ENCODE data around the gene TCF3.
"Not testable (repeated sequence)": the region's sequence is repeated elsewhere in the genome, so short reads cannot be mapped to it uniquely, and the experiment has no call there.

The TCF3 gene

DNA sequence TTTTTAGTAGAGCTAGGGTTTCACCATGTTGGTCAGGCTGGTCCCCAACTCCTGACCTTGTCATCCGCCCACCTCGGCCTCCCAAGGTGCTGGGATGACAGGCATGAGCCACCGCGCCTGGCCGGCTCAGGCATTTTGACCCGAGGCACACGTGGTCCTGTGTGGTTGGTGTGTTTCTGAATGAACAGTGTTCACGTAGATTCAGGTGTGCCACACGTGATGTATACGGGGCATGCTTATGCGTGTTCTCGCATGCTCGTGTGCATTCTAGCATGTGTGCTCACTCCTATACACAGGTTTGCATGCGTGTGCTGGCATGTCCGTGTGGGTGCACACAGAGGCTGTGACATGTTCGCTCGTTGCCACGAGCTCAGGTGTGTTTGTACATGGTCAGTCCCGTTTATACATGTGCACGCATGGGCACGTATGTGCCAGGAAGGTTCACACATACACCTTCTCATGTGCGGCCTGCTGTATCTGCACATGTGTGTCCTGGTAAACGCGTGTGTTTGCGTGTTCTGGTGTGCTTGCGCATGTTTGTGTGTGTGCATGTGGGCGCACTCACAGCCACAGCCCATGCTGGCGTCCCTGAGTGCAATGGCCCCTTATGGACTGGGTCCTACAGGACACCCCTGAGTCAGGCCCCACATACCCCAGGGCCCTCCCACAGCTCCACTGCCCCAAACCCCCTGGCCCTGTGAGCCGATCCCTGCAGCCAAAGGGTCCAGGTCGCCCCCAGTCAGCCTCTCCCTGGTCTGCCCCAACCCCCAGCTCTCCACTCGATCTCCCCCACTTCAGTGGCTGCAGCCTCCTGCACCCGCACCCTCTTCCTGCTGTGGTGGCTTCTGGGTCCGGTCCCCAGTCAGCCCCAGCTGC lies 20.6 kb upstream of the TCF3 start:
- no peak for DNase-seq (ENCODE audit: low spot score)

DNA sequence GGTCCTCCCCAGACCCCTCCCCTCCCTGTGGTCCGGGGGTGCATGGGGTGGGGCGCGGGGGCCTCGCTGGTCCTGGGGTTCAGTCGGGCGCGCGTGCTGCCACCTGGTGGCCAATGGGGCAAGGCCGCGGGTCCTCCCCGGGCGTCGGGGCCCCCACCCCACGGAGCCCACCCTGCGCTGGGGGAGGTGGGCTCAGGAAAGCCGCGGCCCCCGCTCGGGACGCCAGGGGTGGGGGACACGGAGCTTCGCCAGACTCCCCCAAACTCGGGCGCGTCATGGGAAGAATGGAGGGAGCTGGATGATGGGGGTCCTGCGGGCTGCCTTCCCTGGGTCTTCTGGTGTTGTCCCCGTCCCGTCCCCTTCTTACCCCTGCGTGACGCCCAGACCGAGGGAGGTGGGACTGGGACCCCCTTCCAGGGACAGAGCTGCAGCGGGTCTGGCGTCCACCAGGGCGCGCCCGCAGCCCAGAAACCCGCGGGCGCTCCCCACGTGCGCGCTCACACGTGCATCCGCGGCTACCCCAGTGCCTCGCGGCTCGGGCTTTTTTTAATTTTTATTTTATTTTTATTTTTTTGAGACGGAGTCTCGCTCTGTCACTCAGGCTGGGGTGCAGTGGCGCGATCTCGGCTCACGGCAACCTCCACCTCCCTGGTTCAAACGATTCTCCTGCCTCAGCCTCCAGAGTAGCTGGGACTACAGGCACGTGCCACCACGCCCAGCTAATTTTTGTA lies 19.8 kb upstream of the TCF3 start:
- DNase-seq (ENCODE audit: low spot score) = peak; percentile 50

DNA sequence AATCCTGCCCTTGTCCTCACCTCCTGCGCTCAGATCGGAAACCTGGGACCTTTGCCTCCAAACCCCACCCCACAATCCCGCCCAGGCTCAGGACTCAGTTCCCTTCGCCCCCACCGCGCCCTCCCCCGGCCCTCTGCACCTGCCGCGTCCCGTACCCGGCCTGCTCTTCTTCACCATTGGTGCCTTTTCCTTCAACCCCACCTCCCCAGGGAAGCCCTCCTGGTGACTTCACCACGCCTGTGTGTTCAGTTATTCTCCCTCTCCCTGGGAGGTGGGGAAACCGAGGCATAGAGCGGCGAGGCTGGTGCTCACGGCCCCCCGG lies 19.3 kb upstream of the TCF3 start:
- peak; percentile 32 for DNase-seq (ENCODE audit: low spot score)

DNA sequence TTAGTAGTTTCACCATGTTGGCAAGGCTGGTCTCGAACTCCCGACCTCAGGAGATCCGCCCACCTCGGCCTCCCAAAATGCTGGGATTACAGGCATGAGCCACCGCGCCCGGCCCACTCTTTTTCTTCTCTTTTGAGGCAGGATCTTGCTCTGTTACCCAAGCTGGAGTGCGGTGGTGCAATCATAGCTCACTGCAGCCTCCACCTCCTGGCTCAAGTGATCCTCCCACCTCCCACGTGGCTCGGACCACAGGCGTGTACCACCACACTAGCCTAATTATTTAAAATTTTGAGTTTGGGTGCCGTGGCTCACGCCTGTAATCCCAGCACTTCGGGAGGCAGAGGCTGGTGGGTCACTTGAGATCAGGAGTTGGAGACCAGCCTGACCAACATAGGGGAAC lies 18.3 kb upstream of the TCF3 start:
- not testable (repeated sequence) for DNase-seq (ENCODE audit: low spot score)

DNA sequence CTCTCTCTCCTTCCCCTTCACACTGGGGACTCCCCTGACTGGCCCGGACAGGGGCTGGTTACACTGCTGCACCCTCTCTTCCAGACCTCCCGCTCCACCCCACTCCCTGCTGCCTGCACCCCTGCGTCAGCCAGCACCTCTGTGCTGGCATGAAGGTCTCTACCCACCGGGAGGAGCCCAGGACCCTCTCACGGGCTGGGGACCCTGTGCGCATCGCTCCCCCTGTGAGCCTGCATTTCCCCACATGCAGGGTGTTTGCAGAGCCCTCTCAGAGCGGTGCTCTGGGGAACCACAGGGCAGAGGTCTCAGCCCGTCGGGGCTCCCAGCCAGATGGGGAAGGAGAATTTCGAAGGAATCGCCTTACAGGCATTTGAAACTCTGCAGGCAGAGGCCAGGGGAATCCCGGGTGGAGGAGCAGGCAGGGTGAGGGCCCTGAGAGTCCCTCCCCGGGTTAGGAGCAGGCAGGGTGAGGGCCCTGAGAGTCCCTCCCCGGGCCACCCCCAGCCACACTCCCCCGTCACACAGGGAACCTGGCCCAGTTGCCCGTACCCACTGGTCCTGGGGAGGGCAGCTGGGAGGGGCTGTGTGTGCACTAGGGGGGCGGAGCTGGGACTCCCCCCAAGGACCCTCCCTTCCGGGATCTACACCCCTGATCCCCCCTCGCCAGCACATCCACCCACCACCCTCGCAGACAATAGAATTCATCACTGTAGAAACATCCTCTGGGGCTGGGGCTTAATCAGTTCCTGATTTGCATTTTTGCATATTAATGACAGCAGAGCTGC lies 16.3 kb upstream of the TCF3 start:
- DNase-seq (ENCODE audit: low spot score) = no peak

DNA sequence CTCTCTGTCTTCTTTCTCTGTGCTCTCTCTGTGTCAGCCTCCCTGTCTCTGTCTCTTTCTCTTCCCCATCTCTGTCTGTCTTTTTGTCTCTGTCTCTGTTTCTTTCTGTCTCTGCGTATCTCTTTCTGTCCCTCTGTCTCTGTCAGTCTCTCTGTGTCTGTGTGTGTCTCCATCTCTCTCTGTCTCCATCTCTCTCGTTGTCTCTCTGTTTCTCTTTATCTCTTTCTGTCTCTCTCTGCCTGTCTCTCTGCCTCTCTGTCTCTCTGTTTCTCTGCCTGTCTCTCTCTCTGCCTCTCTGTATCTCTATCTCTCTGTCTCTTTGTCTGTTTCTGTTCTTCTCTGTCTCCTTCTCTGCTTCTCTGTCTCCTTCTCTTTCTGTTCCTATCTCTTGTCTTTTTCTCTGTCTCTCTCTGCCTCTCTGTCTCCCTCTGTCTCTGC lies 15.7 kb upstream of the TCF3 start:
- DNase-seq (ENCODE audit: low spot score) = no peak

DNA sequence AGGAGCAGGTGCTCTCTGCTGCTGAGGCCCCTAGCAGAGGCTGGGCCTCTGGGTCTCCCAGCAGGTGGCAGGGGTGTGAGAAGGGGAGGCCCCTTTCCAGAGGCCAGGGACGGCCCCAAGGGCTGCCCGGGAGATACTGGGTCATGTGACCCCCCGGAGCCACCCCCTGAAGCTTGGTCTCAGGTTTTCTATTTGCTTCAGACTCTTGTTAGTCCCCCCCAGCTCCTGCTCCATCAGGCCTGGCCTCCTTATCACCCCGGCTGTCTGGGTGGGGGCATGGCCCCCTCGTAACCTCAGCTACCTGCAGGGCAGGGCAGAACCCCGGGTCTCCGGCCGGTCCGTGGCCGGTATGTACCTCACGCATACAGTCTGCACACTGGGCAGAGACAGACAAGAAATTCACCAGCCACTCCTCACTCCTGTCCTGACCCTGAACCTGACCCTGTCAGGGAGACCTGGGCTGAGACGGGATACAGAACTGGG lies 13.2 kb upstream of the TCF3 start:
- no peak for DNase-seq (ENCODE audit: low spot score)

DNA sequence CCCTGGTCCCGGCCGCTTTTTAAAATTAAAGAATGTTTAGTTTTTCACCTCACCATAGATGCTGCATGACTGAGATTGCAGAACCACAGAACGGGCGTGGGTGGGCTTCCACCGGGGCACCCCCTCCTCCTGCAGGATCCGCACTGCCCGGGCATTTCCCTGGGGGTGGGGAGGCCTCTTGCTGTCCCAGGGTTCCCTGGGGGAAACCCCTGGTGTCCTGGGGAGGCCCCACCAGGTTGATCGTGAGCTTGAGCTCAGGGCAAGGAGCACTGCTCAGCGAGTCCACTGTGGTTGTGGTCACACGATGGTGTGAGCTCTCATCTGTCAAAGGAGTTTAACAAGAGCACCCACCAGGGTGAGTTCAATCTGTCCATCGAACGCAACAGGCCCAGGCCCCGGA lies 11.4 kb upstream of the TCF3 start:
- no peak for DNase-seq (ENCODE audit: low spot score)

DNA sequence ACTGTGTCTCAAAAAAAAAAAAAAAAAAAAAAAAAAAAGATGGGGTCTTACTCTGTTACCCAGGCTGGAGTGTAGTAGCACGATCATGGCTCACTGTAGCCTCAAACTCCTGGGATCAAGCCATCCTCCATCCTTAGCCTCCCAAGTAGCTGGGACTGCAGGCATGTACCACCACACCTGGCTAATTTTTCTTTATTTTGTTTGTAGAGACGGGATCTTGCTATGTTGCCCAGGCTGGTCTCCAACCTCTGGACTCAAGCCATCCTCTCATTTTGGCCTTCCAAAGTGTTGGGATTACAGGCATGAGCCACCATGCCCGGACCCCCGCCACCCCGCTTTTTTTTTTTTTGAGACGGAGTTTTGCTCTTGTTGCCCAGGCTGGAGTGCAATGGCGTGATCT lies 10.8 kb upstream of the TCF3 start:
- not testable (repeated sequence) for DNase-seq (ENCODE audit: low spot score)

DNA sequence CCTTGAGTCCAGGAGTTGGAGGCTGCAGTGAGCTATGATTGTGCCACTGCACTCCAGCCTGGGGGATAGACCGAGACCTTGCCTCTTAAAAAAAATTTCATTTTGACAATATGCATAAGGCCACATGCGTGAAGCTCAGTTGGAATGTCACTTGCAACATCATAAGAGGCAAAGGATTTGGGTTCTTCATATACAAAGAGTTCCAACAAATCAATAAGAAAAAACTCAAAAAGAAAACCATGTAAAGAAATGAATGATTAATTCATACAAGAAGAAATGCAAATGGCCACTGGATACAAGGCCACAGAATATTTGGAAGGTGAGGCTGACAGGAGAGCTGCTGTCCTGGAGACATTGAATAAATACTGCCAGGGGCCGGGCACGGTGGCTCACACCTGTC lies 9.6 kb upstream of the TCF3 start:
- DNase-seq (ENCODE audit: low spot score) = no peak

DNA sequence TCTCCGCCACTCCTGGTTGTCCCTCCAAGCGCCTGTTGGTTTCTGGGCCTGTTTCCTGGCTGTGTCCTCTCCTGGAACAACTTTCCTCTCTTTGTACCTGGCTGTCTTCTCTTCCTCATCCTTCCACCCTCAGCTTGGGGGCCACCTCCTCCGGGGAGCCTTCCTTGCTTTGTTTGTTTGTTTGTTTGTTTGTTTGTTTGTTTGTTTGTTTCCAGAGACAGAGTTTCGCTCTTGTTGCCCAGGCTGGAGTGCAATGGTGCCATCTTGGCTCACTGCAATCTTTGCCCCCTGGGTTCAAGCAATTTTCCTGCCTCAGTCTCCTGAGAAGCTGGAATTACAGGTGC lies 6.6 kb upstream of the TCF3 start:
- DNase-seq (ENCODE audit: low spot score) = no peak

DNA sequence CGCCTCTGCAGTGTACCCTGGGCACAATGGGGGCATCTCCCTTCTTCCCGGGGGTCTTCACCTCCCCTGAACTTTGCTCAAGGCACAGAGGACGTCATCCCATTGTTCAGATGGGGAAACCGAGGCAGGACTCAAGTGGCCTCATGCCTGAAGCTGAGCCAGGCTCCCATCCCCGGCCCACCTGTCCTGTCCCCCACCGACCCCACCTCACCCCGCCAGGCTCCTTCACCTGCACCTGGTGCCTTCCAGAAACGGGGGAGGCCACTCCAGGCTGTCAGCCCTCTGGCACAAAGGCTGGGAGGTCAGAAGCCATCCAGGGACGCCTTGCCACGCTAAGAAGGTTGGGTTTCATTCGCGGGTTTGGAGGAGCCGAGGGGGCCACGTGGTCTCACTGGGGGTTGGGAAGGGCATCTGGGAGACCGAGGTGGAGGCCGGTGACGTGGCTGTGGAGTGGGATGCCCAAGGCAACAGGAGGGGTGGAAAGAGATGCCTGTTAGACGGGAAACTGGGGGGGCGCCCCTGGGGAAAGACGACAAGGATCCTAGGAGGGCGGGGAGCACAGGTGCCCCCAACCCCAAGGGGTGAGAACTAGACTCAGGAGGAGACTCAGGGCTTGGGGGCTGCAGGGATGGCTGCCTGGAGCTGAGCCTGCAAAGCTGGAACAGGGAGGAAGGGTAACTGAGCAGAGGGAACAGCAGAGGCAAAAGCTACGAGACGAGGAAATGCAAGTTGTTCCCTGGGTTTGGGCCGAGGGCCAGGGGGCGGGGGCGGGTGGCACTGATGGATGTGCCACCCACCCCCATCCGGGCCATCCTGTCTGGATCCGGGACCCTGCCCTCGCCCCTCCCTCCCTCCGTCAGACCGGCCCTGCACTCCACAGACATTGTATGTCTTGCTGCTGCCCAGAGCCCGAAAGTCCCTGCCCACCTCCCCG lies 6.0 kb upstream of the TCF3 start:
- DNase-seq (ENCODE audit: low spot score) = no peak

DNA sequence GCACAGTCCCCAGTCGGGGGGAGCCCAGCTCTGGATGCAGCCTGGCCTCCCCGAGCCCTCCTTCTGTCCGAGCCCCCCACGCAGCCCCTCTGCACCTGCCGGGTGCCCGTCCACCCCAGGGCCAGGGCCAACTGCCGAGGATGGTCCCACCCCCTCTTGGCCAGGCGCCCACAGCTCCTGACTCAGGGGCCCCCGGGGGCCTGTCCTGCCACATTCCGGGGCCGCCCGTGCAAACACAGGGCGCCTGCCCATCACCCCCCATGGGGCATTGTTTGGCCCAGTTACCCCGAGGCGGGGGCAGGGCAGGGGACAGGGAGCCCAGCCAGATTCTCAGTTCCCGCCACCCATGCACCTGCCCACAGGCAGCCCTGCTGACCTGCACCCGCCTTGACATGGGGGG lies 5.3 kb upstream of the TCF3 start:
- DNase-seq (ENCODE audit: low spot score) = no peak

DNA sequence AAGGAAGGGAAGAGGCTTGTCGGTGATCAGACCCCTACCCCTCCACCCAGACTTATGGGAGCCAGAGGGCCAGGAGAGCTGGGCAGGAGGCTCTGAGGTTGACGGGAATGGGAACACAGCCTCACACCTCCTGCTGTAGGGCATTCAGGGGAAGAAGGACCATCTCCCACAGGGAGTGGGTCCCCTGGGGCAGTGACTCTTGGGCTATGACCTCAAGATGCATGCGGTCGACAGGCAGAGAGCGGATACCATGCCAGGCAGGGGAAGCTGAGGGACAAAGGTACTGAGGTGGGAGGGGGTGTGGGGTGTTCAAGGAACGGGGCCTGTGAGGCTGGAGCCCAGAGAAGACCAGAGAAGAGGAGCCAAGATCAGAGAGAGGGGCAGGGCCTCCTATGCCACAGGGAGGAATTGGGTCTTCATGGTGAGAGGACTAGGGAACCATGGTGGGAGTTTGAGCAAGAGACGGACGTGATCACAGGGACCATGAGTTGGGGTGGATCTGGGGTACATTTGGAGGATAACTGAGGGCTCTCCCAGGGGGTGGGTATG lies 4.6 kb upstream of the TCF3 start:
- no peak for DNase-seq (ENCODE audit: low spot score)

DNA sequence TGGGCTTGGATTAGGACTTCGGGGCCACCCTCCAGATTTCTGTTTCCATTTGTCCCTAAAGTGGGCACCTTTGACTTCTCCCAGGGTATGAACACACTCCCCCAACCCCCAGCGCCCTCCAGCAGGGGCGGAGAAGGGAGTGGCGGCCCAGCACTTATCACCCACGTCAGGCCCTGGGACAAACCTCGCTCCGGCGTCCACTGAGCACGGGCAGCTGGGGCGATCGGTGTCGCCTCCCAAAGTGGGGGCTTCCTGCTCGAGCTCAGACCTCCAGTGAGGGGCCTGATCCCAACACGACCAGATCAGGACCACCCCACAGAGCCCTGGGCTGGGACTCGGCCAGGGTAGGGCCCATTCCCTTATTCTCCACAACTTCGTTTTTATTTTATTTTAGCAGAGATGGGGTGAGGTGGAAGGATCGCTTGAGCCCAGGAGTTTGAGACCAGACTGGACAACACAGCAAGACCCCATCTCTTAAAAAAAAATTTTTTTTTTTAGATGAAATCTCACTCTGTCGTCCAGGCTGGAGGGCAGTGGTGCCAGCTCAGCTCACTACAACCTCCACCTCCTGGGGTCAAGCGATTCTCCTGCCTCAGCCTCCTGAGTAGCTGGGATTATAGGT lies 3.7 kb upstream of the TCF3 start:
- no peak for DNase-seq (ENCODE audit: low spot score)

DNA sequence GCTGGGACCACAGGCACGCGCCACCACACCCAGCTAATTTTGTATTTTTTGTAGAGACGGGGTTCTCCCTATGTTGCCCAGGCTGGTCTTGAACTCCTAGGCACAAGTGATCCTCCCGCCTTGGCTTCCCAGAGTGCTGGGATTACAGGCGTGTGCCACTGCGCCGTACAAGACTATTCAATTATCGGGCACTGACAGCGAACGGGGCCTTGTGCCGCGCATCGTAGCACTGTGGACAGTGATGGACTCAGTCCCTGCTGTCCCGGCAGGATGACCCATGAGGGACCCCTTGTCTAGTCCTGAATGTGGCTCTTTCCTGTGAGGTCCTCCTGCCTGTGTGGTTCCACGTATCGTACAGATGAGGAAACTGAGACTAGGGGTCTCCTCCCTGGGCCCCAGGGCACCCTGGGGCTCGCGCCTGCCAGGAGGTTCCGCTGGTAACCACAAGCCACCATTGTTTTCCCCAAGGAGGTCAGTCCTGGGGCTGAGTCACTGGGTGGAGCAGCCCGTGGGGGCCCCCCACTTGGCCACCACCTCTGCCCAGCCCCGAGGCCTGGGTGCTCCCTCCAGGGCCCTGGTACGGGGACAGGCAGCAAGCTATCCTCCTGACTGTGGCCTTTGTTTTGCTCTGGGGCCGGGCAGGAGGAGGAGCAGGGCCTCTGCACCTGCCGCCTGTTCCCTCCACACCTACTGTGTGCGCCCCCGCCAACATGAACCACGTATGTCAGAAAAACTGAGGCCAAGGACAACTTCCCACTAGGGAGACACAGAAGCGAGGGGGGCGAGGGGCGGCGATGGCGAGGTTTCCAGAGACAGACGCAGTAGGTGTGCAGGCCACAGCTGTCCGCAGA lies 2.9 kb upstream of the TCF3 start:
- peak; percentile 2 for DNase-seq (ENCODE audit: low spot score)

DNA sequence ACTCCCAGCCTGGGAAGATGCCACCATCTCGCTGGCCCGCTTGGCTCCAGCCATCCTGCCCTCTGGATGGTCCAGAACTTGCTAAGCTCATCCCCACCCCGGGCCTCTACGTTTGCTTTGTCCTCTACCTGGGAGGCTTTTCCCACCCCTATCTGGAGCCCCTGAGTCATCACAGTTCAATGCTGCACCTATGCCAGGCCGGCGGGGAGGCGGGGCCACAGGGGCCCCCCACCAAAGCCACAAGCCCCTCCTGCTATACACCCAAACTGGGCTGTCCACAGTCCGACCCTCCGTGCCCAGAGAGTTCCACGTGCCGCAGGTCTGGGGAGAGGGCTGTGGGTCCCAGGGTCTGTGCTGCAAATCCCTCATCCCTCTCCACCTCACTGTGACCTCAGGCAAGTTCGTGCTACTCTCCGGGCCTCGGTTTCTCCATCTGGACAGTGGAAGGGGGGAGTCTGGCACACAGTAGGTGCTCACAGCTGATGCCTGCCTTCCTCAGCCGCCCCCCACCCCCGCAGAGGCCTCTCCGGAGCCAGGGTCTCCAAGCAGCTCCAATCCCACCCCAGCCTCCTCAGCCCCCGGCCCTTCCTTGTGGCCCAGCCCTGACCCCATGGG lies 1.9 kb upstream of the TCF3 start:
- DNase-seq (ENCODE audit: low spot score) = no peak

DNA sequence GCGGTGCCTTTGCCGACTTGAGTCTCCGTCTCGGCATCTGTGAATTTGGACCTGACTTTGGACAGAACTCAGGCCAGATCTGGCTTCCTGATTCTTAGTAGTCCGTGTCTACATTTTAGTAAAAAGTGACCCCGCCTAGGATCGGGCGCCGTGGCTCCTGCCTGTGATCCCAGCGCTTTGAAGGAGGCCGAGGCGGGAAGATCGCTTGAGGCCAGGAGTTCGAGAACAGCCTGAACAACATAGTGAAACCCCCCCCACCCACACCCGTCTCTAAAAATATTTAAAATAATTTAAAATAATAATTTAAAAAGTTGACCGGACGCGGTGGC lies 849 bp upstream of the TCF3 start:
- DNase-seq (ENCODE audit: low spot score) = no peak

DNA sequence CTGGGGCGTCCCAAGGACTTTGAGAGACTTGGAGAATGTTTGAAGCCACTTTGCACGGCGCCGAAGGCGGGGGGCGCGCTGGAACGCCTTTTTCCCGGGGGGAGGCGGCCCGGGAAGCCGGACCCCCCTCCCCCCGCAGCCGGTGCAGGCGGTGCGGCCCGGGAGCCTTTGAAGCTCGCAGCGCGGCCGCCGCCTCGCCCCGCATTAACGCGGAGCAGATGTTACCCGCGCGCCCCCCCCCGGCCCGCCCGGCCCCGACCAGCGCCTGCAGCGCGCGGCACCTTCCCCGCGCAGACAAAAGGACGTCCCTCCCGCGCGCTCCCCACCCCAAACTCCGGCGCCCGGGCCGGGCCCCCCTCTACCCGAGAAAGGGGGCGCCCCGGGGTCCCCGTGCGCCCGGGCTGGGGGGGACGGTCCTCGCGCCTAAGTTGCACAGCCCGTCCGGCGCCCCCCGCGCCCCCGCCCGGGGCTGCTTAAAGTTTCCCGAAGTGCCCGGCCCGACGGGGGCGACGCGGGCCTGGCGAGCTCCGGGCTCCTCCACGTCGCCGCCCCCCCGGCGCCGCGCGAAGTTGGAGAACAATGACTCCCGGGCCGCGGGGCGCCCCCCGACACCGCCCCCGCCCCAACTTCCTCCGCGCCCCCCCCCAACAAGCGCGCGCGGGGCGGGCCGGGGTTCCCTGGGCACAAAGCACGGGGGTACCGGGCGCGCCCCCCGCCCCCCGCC lies 685 bp downstream of the TCF3 start:
- peak; percentile 23 for DNase-seq (ENCODE audit: low spot score)
